CD4-positive, alpha-beta T cell treated with Interleukin-15 for 1 hour (primary cell): Measurements from ENCODE around the gene DYNC1H1.
"Not testable (repeated sequence)": the region's sequence is repeated elsewhere in the genome, so short reads cannot be mapped to it uniquely, and the experiment has no call there.

Source experiments
- DNase-seq: peaks from one replicate; pipeline ENCODE4 v3.0.0-alpha.2; 2020

The DYNC1H1 gene

GRCh38 chr14:102075155-102075554, 110.8 kb downstream of the DYNC1H1 start:
- DNase-seq: peak; percentile 29

GRCh38 chr14:102077382-102077709, 113.0 kb downstream of the DYNC1H1 start:
- DNase-seq: peak; percentile 70

GRCh38 chr14:102078361-102078791, 114.0 kb downstream of the DYNC1H1 start:
- DNase-seq: peak; percentile 53

GRCh38 chr14:102078831-102079699, 114.7 kb downstream of the DYNC1H1 start:
- DNase-seq: peak; percentile 59

- DNase-seq: peak; percentile 28
These were observed 115.3 kb downstream of the DYNC1H1 start for GRCh38 chr14:102079700-102079979.

GRCh38 chr14:102080183-102081080, 116.1 kb downstream of the DYNC1H1 start:
- no peak for DNase-seq

- no peak for DNase-seq
These were observed 117.1 kb downstream of the DYNC1H1 start for GRCh38 chr14:102081231-102082080.

GRCh38 chr14:102084522-102084921, 120.1 kb downstream of the DYNC1H1 start:
- DNase-seq: not testable (repeated sequence)

GRCh38 chr14:102084931-102085330, 120.6 kb downstream of the DYNC1H1 start:
- no peak for DNase-seq

GRCh38 chr14:102085488-102085887, 121.1 kb downstream of the DYNC1H1 start:
- DNase-seq: no peak

- DNase-seq: peak; percentile 69
These were observed 121.8 kb downstream of the DYNC1H1 start for GRCh38 chr14:102085948-102086708.

GRCh38 chr14:102086709-102086971, 122.3 kb downstream of the DYNC1H1 start:
- no peak for DNase-seq

GRCh38 chr14:102086972-102087761, 122.8 kb downstream of the DYNC1H1 start, which contains the start of gene HSP90AA1:
TSS of gene HSP90AA1 (minus strand) at chr14:102087044. CDS start at chr14:102086378, 666 bp downstream.
- DNase-seq: peak; percentile 95

GRCh38 chr14:102087762-102088011, 123.3 kb downstream of the DYNC1H1 start:
- no peak for DNase-seq

GRCh38 chr14:102088012-102088792, 123.8 kb downstream of the DYNC1H1 start:
- peak; percentile 63 for DNase-seq

GRCh38 chr14:102089621-102090343, 125.4 kb downstream of the DYNC1H1 start:
- DNase-seq: no peak

GRCh38 chr14:102090713-102091112, 126.3 kb downstream of the DYNC1H1 start:
- DNase-seq: no peak

GRCh38 chr14:102092806-102093205, 128.4 kb downstream of the DYNC1H1 start:
- no peak for DNase-seq

GRCh38 chr14:102094101-102094500, 129.7 kb downstream of the DYNC1H1 start:
- no peak for DNase-seq

- DNase-seq: no peak
These were observed 131.0 kb downstream of the DYNC1H1 start for GRCh38 chr14:102095231-102095870.
